Fibroblast of skin of right quadriceps (primary cell): ENCODE results near the gene DDX4.
"Not testable (repeated sequence)": the region's sequence is repeated elsewhere in the genome, so short reads cannot be mapped to it uniquely, and the experiment has no call there.

Experiments
- DNase-seq: peaks from one replicate; pipeline ENCODE4 v3.0.0-alpha.2; 2013

Gene DDX4

GRCh38 chr5:55731848-55732247 is 6.0 kb upstream of the DDX4 start:
- no peak for DNase-seq

DNA sequence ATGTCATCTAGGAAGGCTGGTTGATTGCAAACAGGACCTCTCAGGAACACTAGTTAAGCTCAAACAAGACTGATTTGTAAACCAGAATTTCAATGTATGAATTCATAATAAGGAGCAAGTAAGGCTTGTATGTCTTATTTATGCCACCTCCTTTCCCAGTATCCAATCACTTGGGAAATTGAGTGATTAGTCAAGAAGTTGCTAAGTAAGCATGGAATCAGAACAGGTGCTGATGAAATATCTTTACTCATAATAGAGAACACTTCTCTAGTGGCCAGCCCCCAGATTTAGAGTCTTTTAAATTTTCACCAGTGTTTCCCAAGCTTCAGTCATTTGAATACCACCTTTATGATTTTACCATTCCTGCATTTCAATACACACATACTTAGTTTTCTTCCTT is 5.3 kb upstream of the DDX4 start:
- DNase-seq, result no peak

GRCh38 chr5:55734658-55735057 is 3.2 kb upstream of the DDX4 start:
- no peak for DNase-seq

DNA sequence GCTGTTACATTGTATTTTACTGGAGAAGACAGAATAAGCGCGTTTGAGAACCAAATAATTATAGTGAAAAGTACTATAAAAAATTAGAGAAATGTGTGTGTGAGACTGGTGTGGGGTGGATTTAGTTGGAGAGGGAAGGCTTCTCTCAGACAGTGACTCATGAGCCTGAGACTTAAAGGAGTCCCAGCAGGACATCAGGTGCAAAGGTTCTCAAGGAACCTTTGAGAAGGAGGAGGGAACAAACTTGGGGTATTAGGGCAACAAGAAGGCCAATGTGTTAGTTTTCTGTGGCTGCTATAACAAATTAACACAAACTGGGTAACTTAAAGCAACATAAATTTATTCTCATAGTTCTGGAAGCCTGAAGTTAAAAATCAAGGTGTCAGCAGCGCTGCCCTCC is 4.9 kb downstream of the DDX4 start:
- DNase-seq, result no peak

- no peak for DNase-seq
Measured at GRCh38 chr5:55747778-55748318, 10.0 kb downstream of the DDX4 start.

- DNase-seq, result no peak
Measured at GRCh38 chr5:55749387-55749786, 11.5 kb downstream of the DDX4 start.

GRCh38 chr5:55750063-55750462 is 12.2 kb downstream of the DDX4 start:
- DNase-seq, result no peak

DNA sequence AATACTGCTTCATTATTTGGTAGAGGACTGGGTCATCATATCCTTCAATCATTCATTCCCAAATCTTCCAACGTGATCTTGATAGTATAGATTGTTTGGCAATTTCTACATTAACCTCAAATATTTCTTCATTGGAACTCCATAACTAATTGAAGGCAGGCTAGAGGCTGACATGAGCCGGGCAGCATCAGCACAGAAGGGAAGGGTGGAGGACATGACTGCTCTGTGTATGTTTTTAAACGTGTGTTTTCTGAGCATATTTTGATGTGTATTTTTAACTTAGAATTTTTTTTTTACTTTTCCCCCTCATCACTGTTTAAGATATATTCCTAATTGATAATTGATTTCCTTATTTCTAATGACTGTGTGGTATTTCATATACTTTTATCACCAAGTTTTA is 12.6 kb downstream of the DDX4 start:
- DNase-seq, result no peak

DNA sequence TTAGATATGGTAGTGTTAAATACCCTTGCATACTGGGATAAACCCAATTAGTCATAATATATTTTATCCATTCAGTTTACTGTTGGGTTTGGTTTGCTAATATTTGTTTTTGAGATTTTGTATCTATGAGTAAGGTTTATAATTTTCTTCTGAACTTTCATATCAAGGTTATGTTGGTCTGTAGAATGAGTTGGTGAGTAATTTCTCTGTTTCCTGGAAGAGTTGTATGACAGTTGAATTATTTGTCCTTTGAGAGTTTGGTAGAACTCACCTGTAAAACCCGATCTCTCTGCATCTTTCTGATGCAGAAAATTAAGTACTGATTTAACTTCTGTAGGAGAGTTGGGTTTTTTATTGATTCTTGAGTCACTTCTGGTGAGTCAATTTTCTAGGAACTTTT is 20.4 kb downstream of the DDX4 start:
- no peak for DNase-seq

GRCh38 chr5:55758714-55759113 is 20.9 kb downstream of the DDX4 start:
- no peak for DNase-seq

DNA sequence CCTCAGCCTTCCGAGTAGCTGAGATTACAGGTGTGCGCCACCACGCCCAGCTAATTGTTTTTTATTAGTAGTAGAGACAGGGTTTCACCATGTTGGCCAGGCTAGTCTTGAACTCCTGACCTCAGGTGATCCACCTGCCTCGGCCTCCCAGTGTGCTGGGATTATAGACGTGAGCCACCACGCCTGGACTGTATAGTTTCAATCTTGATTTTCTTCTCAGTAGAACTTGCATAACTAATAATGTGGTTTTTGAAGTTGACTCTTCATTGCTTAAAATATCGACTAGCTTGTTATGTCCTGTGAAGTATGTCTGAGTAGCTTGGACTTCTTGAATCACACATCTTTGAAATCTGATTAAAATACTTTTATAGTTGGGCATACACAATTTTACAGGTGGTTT is 23.9 kb downstream of the DDX4 start:
- not testable (repeated sequence) for DNase-seq

DNA sequence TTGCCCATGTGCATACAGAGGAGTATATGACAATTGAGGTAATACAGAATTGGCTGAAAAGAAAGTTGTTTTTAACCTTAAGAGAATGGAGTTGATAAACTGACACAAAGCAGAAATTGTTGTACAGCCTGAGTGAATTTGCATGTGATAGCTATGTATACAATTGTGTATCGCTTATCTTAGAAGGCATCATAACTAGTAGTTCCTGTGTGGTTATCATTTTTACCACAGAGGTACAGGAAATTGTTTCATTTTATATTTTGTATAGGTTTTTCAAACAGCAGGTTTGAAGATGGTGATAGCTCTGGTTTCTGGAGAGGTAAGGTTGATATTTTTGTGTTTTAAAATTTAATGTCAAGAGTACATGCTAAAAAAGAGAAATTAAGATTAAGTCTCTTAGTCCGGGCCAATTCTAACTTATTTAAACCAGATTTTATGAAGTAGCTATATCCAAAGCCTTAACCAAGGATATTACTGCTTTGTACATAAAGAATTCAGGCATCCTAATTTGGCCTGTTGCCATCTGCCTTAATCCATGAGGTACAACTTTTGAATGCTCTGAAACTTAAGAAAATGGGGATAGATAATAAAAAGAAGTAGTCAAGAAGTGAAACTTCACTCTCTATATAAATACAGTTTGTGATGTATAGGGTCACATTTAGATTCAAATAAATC is 26.0 kb downstream of the DDX4 start:
- DNase-seq, result no peak

DNA sequence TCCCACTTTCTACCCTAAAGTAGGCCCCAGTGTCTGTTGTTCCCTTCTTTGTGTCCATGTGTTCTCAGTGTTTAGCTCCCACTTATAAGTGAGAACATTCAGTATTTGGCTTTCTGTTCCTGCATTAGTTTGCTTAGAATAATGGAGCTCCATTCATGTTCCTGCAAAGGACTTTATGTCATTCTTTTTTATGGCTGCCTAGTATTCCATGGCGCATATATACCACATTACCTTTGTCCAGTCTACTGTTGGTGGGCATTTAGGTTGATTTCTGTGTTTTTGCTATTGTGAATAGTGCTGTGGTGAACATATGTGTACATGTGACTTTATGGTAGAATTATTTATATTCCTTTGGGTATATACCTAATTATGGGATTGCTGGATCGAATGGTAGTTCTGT is 30.4 kb downstream of the DDX4 start:
- no peak for DNase-seq

DNA sequence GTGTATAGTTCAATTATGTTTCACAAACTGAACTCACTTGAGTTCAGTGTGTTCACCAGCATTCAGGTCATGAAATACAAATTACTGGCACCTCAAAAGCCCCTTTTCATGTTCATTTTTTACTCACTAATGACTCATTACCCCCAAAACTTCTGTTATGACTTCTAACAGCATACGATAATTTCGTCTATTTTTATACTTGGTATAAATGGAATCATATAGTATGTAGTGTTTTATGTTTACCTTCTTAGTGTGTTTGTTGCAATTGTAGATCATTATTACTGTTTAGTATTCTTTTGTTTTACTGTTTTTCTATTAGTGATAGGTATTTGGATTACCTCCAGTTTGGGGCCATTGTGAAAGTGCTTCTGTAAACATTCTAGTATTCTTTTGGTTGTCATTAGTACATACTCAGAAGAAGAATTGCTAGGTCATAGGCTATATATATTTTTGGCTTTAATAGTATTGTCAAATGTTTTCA is 33.4 kb downstream of the DDX4 start:
- DNase-seq, result no peak

DNA sequence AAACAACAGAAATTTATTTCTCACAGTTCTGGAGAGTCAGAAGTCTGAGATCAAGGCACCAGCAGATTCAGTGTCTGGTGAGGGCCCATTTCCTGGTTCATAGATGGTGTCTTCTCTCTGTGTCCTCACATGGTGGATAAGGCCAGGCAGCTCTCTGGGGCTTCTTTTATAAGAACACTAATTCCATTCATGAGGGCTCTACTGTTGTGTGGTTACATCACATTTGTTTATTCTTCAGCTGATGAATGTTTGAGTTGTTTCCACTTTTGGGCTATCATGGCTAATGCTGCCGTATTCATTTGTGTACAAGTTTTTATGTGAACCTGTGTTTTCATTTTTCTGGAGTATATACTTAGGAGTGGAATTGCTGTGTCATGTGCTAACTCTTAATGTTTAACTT is 35.2 kb downstream of the DDX4 start:
- DNase-seq, result no peak

DNA sequence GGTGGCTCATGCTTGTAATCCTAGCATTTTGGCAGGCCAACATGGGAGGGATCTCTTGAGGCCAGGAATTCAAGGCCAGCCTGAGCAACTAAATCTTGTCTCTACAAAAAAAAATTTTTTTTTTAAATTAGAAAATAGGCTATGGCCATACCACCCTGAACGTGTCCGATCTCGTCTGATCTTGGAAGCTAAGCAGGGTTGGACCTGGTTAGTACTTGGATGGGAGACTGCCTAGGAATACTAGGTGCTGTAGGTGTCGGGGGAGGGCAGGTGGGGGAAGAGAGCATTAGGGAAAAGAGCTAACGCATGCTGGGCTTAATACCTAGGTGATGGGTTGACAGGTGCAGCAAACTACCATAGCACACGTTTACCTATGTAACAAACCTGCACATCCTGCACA is 39.5 kb downstream of the DDX4 start:
- no peak for DNase-seq

DNA sequence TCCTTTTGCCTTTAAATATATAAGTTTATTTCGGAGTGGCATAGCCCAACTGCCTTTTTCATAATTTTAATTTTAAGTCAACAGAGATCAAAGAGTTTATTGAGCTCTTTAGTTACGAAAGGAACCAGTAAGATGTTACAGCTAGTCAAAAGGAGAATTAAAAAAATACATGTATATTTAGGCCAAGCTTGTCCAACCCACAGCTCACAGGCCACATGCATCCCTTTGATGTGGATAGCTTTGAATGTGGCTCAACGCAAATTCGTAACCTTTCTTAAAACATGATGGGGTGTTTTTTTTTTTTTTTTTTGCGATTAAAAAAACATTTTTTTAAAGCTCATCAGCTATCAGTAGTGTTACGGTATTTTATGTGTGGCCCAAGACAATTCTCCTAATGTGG is 63.1 kb downstream of the DDX4 start:
- no peak for DNase-seq

DNA sequence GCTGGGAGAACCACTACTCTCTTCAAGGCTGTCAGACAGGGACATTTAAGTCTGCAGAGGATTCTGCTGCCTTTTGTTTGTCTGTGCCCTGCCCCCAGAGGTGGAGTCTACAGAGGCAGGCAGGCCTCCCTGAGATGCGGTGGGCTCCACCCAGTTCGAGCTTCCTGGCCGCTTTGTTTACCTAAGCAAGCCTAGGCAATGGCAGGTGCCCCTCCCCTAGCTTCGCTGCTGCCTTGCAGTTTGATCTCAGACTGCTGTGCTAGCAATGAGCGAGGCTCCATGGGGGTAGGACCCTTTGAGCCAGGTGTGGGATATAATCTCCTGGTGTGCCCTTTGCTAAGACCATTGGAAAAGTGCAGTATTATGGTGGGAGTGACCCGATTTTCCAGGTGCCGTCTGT is 71.0 kb downstream of the DDX4 start:
- not testable (repeated sequence) for DNase-seq

DNA sequence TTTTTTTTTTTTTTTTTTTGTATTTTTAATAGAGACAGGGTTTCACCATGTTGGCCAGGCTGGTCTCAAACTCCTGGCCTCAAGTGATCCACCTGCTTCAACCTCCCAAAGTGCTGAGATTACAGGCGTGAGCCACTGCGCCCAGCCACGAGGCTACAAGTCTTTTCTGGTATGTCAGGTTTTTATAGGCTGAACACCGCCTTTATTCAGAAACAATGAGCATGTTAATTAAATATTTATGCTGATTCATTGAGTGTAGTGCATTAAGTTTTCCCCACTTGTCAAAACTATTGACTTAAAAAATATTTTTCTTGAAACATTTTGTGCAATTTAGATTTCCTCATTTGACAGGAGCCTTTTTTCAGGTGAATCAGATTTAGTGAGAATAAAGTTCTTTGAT is 78.1 kb downstream of the DDX4 start:
- DNase-seq, result not testable (repeated sequence)

DNA sequence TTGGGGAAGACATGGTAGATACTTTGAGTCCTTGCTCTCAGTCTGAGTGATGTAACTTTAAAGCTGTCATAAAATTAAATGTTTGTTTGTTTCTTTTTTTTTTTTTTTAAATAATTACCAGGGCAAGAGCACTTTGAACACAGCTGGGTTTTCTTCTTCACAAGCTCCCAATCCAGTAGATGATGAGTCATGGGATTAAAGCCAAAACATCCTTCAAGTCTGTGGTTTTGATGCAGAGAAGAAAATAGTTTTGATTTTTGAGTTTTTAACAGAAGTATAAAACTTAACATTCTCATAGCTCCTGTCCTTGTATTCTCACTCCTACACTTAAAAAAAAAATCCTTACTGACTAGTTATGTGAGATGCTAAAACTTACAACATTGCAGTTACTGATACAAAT is 78.5 kb downstream of the DDX4 start:
- peak; percentile 92 for DNase-seq

DNA sequence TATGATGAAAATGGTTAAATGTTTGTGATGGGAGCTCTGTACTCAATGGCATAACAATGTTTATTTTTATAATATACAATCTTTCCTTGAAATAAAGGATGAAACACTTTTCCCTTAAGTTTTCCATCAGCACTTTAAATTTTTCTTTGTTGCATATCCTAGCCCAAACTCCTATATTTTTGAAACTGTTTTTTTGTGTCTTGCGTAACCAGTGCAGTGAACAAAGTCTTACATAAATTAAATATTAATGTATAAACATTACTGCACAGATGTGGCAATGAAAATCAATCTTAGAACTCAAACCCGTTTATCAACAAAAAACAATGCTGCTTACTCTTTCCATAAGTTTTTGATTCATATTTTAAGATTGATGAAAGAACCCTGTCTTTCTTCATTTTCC is 79.2 kb downstream of the DDX4 start:
- no peak for DNase-seq

DNA sequence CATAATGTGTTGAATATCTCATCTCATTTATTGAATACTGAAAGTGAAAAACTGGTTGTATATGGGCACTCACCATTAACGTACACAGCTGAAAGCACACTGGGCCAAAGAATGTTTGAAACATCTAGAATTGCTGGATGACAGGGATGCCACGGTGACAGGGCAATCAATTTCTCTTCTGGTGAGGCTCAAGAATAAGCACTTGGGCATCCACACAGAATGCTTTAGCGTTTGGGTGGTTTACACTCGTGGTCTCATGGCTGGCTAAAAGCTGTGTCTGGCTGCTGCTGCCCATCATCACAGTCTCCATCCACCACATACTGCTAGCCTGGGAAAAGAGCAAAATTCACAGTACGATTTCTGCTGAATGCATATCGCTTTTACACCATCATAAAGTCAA is 82.6 kb downstream of the DDX4 start:
- DNase-seq, result peak; percentile 23

GRCh38 chr5:55821731-55822512 is 84.1 kb downstream of the DDX4 start:
- peak; percentile 5 for DNase-seq

DNA sequence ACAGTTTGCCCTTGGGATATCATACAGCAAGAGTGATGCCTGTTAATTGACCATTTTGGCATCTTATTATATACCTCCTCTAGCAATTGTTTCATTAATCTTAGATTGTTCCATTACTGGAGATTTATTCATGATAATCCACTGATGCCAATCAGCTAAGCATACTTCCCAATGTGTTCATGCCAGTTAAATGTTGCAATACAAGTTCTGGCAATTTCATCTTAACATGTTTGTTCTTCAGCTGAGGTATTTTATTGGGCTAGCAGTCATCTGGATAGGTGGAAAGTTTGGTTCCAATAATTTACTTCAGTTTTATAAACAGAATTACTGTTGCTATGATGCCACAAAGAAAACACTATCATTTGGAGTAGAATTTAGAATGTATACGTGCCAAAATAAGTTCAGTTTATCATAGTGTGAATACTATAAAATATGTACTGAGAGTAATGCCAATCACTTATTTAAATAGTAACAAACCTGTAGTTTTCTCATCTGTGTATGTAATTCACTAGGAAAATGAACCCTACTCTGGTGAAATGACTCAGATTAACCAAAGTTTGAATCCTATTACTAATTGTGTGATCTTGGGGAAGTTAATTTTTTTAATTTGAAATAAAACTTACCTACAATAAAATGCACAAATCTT is 85.4 kb downstream of the DDX4 start:
- DNase-seq, result no peak
